Effector memory CD8-positive, alpha-beta T cell (primary cell): ENCODE results near the gene DNASE1.
"Not testable (repeated sequence)": the region's sequence is repeated elsewhere in the genome, so short reads cannot be mapped to it uniquely, and the experiment has no call there.

Experiments
- ATAC-seq: fragments of 150-1000 bp; cut with Tn5 transposase; replicated peaks from 2 replicates; pipeline ENCODE4 v1.10.0; 2021; ENCODE audit warnings: mild to moderate bottlenecking, moderate library complexity
- DNase-seq, 3 experiments: peaks; one replicate each; pipeline ENCODE4 v3.0.0; 2021
- H3K27ac Mint-ChIP-seq, 2 donors: one replicate each; pipeline ENCODE4 v1.8.0; 2022; ENCODE audit warnings: mild to moderate bottlenecking in 2 of 2, mixed read lengths in 2 of 2, moderate library complexity in 2 of 2
- H3K27me3 Mint-ChIP-seq, 2 donors: one replicate each; pipeline ENCODE4 v1.8.0; 2022; ENCODE audit warnings: mixed read lengths in 2 of 2
- H3K36me3 Mint-ChIP-seq: one replicate; pipeline ENCODE4 v1.8.0; 2022; ENCODE audit warnings: mild to moderate bottlenecking, moderate library complexity, mixed read lengths; ENCODE audit not compliant: insufficient read depth
- H3K4me1 Mint-ChIP-seq, 2 donors: one replicate each; pipeline ENCODE4 v1.8.0; 2022; ENCODE audit warnings: low read depth in 2 of 2, mixed read lengths in 2 of 2
- H3K4me3 Mint-ChIP-seq, 2 donors: one replicate each; pipeline ENCODE4 v1.8.0; 2022; ENCODE audit warnings: mild to moderate bottlenecking in 2 of 2, mixed read lengths in 2 of 2, moderate library complexity in 2 of 2
- H3K9me3 Mint-ChIP-seq, 2 donors: one replicate each; pipeline ENCODE4 v1.8.0; 2022; ENCODE audit warnings: mixed read lengths in 2 of 2

DNASE1 gene

DNA sequence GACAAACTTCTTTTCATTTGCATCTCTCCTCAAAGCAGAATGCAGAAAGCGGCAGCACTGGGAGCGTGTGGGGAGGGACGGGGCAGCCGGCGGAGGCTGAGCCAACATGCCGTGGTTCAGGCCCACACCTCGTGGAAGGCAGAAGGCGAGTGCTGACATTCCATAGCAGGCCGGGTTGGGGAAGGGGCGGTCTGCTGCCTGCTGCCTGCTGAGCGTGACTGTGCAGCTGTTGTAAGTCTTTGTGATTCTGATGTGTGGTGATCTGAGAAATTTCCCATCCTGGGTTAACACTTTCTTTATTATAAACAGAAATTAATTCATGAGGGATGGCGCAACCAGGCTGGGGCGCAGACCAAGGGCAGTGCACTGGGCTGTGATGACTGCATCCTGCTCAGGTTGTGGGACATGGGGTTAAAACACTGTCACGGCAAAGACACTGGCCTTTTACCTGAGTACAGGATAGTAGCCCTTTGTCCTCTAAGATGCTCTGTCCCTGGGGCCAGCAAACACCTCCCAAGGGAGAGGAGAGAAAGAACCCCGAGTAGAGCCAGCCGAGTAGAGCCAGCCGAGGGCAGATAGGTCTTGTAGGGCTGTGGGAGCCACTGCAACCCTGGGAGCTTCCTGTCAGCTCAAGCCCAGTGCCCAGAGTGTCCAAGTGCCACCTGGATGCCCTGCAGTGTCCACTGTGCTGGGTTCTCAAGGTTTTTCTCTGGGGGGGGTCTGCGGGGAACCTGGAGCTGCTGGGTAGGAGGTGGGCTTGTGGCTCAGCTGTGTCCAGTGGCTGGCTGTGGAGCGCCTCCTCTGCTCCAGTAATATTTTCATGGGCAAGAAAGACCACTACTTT is 8.8 kb upstream of the DNASE1 start:
- ATAC-seq, result no peak
- Mint-ChIP-seq H3K36me3 (peaks cover 16% of the 10 kb centered on the region), H3K27ac (peak overlapping the region in 1 of 2 donors; percentile 71), H3K27me3 (no peaks in the 10 kb centered on the region), H3K4me3 (no peak overlapping the region), H3K9me3 (no peaks in the 10 kb centered on the region), H3K4me1 (no peaks in the 10 kb centered on the region)
- DNase-seq, result no peak

- DNase-seq (no peak), ATAC-seq (no peak)
- Mint-ChIP-seq H3K36me3 (peaks cover 18% of the 10 kb centered on the region), H3K27ac (peak overlapping the region; percentile 62 to 71), H3K27me3 (no peaks in the 10 kb centered on the region), H3K4me3 (no peak overlapping the region), H3K4me1 (no peaks in the 10 kb centered on the region), H3K9me3 (no peaks in the 10 kb centered on the region)
These were observed 8.1 kb upstream of the DNASE1 start for GRCh38 chr16:3646348-3646920.

- H3K36me3 Mint-ChIP-seq, result peaks cover 12% of the 10 kb centered on the region
- ATAC-seq (no peak), DNase-seq (no peak)
- H3K27ac Mint-ChIP-seq, result peak overlapping the region; percentile 44 to 56
- peaks cover 2 to 5% of the 10 kb centered on the region in 2 donors for H3K4me1 Mint-ChIP-seq
- H3K4me3 Mint-ChIP-seq, result no peak overlapping the region
- no peaks in the 10 kb centered on the region for H3K9me3 Mint-ChIP-seq
- no peaks in the 10 kb centered on the region for H3K27me3 Mint-ChIP-seq
These were observed 3.7 kb upstream of the DNASE1 start for GRCh38 chr16:3650631-3651265.

DNA sequence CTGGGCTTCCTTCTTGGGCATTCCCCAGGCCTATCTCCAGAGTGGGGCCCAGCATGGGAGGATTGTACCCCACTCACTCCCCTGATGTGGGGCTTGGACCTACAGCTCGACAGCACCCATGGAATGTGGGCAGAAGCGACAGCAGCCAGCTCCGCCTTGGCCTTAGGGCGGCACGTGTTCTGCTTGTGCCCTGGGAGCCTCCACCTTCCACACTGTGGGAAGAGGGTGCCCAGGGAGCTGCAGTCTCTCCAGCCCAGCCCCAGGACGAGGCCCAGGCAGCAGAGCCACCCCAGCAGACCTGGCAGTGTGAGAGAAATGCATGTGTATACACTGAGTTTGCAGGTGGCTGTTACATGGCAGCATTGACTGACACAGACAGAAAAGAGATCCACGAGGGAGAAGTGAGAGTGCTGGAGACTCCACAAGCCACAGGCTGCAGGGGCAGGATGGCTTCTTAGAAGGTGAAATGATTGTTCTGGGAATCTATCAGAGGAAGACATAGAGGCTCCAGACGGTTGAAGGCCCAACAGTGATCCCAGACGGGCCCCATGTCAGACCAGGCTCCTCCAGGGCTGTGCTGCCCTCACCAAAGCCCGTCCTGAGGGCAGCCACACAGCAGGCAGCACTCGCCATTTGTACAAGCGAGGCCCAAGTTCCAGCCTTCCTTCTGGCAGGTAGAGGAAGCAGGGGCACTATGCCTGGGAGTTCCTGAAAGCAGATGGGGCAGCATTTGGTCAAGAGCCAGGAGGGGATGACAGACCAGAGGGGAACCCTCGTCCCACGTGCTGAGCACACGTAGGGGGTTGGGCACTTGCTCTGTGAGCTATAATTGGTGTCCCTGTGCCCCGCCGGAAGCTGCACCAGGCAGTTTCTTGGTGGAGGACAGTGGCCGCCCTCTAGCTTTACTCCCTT is 2.8 kb upstream of the DNASE1 start:
- Mint-ChIP-seq H3K9me3 (no peaks in the 10 kb centered on the region), H3K4me1 (peaks cover 2 to 5% of the 10 kb centered on the region in 2 donors), H3K27me3 (no peaks in the 10 kb centered on the region), H3K4me3 (no peak overlapping the region), H3K36me3 (peaks cover 14% of the 10 kb centered on the region), H3K27ac (peak overlapping the region; percentile 44 to 56)
- ATAC-seq (no peak), DNase-seq (no peak)

GRCh38 chr16:3652373-3653195 is 1.9 kb upstream of the DNASE1 start:
- ATAC-seq, result no peak
- no peaks in the 10 kb centered on the region for H3K9me3 Mint-ChIP-seq
- H3K27ac Mint-ChIP-seq, result peak overlapping the region in 1 of 2 donors; percentile 49
- no peak overlapping the region for H3K4me3 Mint-ChIP-seq
- peaks cover 2 to 5% of the 10 kb centered on the region in 2 donors for H3K4me1 Mint-ChIP-seq
- H3K36me3 Mint-ChIP-seq, result peaks cover 22% of the 10 kb centered on the region
- H3K27me3 Mint-ChIP-seq, result no peaks in the 10 kb centered on the region
- DNase-seq, result no peak

GRCh38 chr16:3655030-3655395 is 522 bp downstream of the DNASE1 start:
- Mint-ChIP-seq H3K36me3 (peaks cover 33% of the 10 kb centered on the region), H3K9me3 (no peaks in the 10 kb centered on the region), H3K27ac (peak overlapping the region in 1 of 2 donors; percentile 71), H3K4me3 (no peak overlapping the region), H3K4me1 (peaks cover 2 to 5% of the 10 kb centered on the region in 2 donors), H3K27me3 (no peaks in the 10 kb centered on the region)
- ATAC-seq (no peak), DNase-seq (no peak)

DNA sequence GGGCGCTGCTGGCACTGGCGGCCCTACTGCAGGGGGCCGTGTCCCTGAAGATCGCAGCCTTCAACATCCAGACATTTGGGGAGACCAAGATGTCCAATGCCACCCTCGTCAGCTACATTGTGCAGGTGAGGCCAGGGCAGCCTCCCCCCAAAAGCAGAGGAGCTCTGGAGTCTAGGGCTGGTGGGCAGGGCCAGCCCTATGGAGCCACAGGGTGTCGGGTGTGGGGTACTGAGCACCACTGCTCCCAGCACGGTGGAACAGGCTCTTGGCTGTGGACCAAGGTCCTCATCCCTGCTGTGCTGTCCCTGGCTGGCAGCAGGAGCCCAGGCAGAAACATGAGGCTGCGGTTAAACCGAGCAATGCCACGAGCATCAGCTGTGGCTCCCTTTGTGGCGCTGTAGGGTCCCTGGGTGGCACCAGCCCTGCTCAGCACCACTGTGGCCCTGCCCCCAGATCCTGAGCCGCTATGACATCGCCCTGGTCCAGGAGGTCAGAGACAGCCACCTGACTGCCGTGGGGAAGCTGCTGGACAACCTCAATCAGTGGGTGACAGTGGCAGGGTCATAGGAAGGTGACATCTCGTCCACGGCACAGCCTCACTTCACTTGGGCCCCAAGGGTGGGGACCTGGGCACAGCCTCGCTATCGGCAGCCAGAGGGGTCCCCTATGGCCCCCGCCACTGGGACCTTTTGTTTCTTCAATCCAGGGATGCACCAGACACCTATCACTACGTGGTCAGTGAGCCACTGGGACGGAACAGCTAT is 1.1 kb downstream of the DNASE1 start:
- Mint-ChIP-seq H3K9me3 (no peaks in the 10 kb centered on the region), H3K27me3 (no peaks in the 10 kb centered on the region), H3K4me1 (peaks cover 2 to 5% of the 10 kb centered on the region in 2 donors), H3K27ac (peak overlapping the region in 1 of 2 donors; percentile 71), H3K36me3 (peaks cover 33% of the 10 kb centered on the region), H3K4me3 (no peak overlapping the region)
- DNase-seq, result no peak
- no peak for ATAC-seq

- not testable (repeated sequence) for ATAC-seq, DNase-seq, H3K27me3 Mint-ChIP-seq, H3K4me3 Mint-ChIP-seq, H3K4me1 Mint-ChIP-seq, H3K27ac Mint-ChIP-seq, H3K9me3 Mint-ChIP-seq
- H3K36me3 Mint-ChIP-seq, result peaks cover 32% of the 10 kb centered on the region
These were observed 1.6 kb downstream of the DNASE1 start for GRCh38 chr16:3656160-3656490.

DNA sequence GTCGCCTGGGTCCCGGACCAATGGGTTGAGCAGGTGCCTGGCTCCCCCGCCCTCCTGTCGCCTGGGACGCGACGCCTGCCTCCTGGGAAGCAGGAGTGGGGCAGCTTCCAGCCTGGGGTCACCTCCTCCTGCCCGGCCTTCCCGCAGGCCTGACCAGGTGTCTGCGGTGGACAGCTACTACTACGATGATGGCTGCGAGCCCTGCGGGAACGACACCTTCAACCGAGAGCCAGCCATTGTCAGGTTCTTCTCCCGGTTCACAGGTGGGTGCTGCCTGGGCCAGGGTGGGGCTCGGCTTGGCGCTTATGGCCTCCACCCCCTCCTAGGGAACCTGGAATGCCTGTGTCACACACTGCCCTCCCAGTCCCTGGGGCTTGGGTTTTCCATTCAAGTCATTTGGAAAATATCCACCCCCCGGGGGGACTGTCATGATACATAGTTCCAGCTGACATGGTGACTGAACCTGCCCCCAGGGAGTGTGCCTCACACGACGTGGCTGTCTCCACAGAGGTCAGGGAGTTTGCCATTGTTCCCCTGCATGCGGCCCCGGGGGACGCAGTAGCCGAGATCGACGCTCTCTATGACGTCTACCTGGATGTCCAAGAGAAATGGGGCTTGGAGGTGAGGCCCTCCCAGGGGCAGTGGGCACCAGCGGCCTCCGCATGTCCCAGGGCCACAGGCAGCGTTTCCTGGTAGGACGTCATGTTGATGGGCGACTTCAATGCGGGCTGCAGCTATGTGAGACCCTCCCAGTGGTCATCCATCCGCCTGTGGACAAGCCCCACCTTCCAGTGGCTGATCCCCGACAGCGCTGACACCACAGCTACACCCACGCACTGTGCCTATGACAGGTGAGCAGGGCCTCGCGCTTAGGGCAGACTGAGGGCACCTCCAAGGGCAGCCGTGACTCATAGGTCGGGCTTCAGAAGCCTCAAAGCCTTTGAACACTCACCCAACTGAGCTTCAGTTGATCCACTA is 2.3 kb downstream of the DNASE1 start:
- peaks cover 29% of the 10 kb centered on the region for H3K36me3 Mint-ChIP-seq
- H3K4me3 Mint-ChIP-seq, result no peak overlapping the region
- ATAC-seq, result no peak
- H3K27me3 Mint-ChIP-seq, result no peaks in the 10 kb centered on the region
- no peaks in the 10 kb centered on the region for H3K9me3 Mint-ChIP-seq
- H3K4me1 Mint-ChIP-seq, result peaks cover 2 to 5% of the 10 kb centered on the region in 2 donors
- DNase-seq, result no peak
- H3K27ac Mint-ChIP-seq, result peak overlapping the region in 1 of 2 donors; percentile 42

GRCh38 chr16:3659251-3659650 is 4.8 kb downstream of the DNASE1 start:
- Mint-ChIP-seq H3K4me3 (no peak overlapping the region), H3K36me3 (peaks cover 30% of the 10 kb centered on the region), H3K27me3 (no peaks in the 10 kb centered on the region), H3K27ac (no peak overlapping the region), H3K4me1 (peaks cover under 1 to 1% of the 10 kb centered on the region in 2 donors), H3K9me3 (no peaks in the 10 kb centered on the region)
- DNase-seq, result no peak
- ATAC-seq, result no peak

GRCh38 chr16:3661311-3661710 is 6.8 kb downstream of the DNASE1 start:
- DNase-seq (no peak), ATAC-seq (no peak)
- H3K27me3 Mint-ChIP-seq, result no peaks in the 10 kb centered on the region
- H3K36me3 Mint-ChIP-seq, result peaks cover 24% of the 10 kb centered on the region
- H3K4me3 Mint-ChIP-seq, result no peak overlapping the region
- peak overlapping the region in 1 of 2 donors; percentile 14 for H3K27ac Mint-ChIP-seq
- no peaks in the 10 kb centered on the region for H3K9me3 Mint-ChIP-seq
- H3K4me1 Mint-ChIP-seq, result peaks cover 9 to 15% of the 10 kb centered on the region in 2 donors
